Spleen (tissue), 11 donors: ENCODE measurements around the gene MUC20. TPM values are rescaled to one million over a fixed set of nuclear protein-coding genes. Genes with fewer than 3 reads are reported as not detected.
A peak's percentile ranks its signal among the peaks of the same experiment; 100 is the strongest.

Source experiments
- DNase-seq: peaks from one replicate; pipeline ENCODE4 v3.0.0-alpha.2; 2020
- H3K27ac ChIP-seq, 8 donors: fragments of 200-600 bp; sonication (generic) in 7 of 8; 1 replicate in 4 of 8; 2 replicates in 4 of 8; pipeline versions ENCODE4 v1.5.0 to v1.8.0; 2016 to 2021; ENCODE audit warnings: inconsistent platforms in 4 of 8, mild to moderate bottlenecking in 4 of 8, moderate library complexity in 1 of 8
- H3K27me3 ChIP-seq, 7 donors: fragments of 200-600 bp; sonication (generic) in 6 of 7; replicated peaks in 1 of 7; 1 replicate in 4 of 7; 2 replicates in 3 of 7; pipeline versions ENCODE4 v1.5.0 to v1.8.0; 2016 to 2021; ENCODE audit warnings: inconsistent platforms in 3 of 7, mild to moderate bottlenecking in 1 of 7
- H3K36me3 ChIP-seq, 6 donors: fragments of 200-600 bp; sonication (generic) in 5 of 6; 1 replicate in 4 of 6; 2 replicates in 2 of 6; pipeline versions ENCODE4 v1.5.0 to v1.8.0; 2016 to 2021; ENCODE audit warnings: inconsistent platforms in 2 of 6
- H3K4me1 ChIP-seq, 6 donors: fragments of 200-600 bp; sonication (generic) in 5 of 6; 1 replicate in 3 of 6; 2 replicates in 3 of 6; pipeline versions ENCODE4 v1.5.0 to v1.8.0; 2016 to 2021; ENCODE audit warnings: inconsistent platforms in 3 of 6
- H3K4me3 ChIP-seq, 8 donors: fragments of 200-600 bp; sonication (generic) in 7 of 8; 1 replicate in 4 of 8; 2 replicates in 4 of 8; pipeline versions ENCODE4 v1.5.0 to v1.8.0; 2016 to 2021; ENCODE audit warnings: inconsistent platforms in 4 of 8, mild to moderate bottlenecking in 4 of 8, moderate library complexity in 2 of 8
- H3K9me3 ChIP-seq, 8 donors: fragments of 200-600 bp; sonication (generic) in 7 of 8; 1 replicate in 4 of 8; 2 replicates in 4 of 8; pipeline versions ENCODE4 v1.5.0 to v1.8.0; 2016 to 2021; ENCODE audit warnings: inconsistent platforms in 4 of 8
- POLR2A ChIP-seq, 3 donors: fragments of 450-650 bp; IDR thresholded peaks; one replicate each; pipeline ENCODE4 v1.5.1; 2017; ENCODE audit warnings: antibody characterized with exemption in 3 of 3, mild to moderate bottlenecking in 1 of 3
- POLR2AphosphoS5 ChIP-seq, 3 donors: sonication (generic); formaldehyde crosslinking; IDR thresholded peaks; one replicate each; pipeline ENCODE4 v1.5.1; 2017; ENCODE audit warnings: antibody characterized with exemption in 3 of 3
- WGBS, 5 donors: extraction: QIAGEN DNeasy Blood & Tissue Kit in 3 of 5; methylation state at CpG; one replicate each; pipeline versions ENCODE4 v1.1.5 to v1.1.7; 2013 to 2018; 5-methylcytosine and 5-hydroxymethylcytosine counted together
- intact Hi-C: fragments of 100-400 bp; cut with DNase I; formaldehyde crosslinking; loops from one replicate; pipeline ENCODE4 v1.15.0; 2023; ENCODE audit warnings: low total_unique reads
- polyA plus RNA-seq, 3 donors: library from polyadenylated mRNA; stranded (reverse); fragments of 200-250 nt; gene quantifications; one replicate each; pipeline ENCODE4 v1.2.1, GENCODE V29; 2013
- total RNA-seq, 7 donors: library from RNA; depleted of rRNA in 3 of 7; stranded (reverse); fragments of >200 nt in 3 of 7; fragmentation: NEBNext Ultra II Directional in 4 of 7; extraction: Animal tissue kit (Norgen Biotek cat#: 25700) in 4 of 7; gene quantifications; one replicate each; pipeline versions ENCODE4 v1.1.0 to v1.2.1, GENCODE V29; 2016 to 2021
- TF ChIP-seq, protein P1 (sequence below), 11 experiments: fragments of 200-600 bp in 7 of 11; fragments of 450-650 bp in 4 of 11; sonication (generic) in 4 of 11; IDR thresholded peaks in 8 of 11; conservative IDR thresholded peaks in 3 of 11; 1 replicate in 7 of 11; 2 replicates in 4 of 11; pipeline versions ENCODE4 v1.4.0 to v1.8.0; 2016 to 2021; ENCODE audit warnings: antibody characterized with exemption in 11 of 11, inconsistent platforms in 4 of 11, mild to moderate bottlenecking in 1 of 11
- donor health status: healthy with polysubstance abuse.
- donor health status: DM: no; HTN: no; CAD: no; lungs with moderate emphysema.
- donor health status: DM: no; HTN: no; CAD: no.
- donor health status: Bipolar disorder and iron deficiency.
- donor health status: healthy.
- donor health status: DM: no; HTN: no; CAD: no.
- donor health status: DM: yes; HTN: yes; CAD: no.

The MUC20 gene
- total and polyA plus RNA-seq, 10 donors: 0.38 to 13.6 (median 3.2) TPM

DNA sequence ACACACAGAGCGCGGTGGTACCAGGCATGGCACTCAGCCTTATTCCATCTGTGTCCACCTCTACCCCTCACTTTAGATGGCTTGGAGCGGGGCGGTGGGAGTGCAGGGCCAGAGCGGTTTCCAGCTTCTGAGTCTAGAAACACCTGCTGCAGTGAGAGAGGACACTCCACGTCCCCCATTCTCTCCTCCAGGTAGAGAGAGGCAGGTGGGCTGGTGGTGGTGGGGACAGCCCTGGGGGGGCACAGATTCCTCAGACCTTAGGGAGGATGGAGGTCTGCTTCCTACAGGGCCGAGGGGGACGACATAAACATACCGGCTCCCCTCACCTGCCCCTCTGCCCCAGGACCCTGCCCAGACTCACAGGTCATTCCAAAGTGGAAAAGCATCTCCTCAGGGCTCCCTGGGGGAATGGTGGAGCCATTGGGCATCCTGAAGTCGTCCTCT lies 40.4 kb downstream of the MUC20 start:
- Histone ChIP-seq H3K27ac (no peak overlapping the region), H3K36me3 (no peaks in the 10 kb centered on the region), H3K9me3 (no peaks in the 10 kb centered on the region), H3K4me1 (peaks cover 0 to 33% (median 20%) of the 10 kb centered on the region in 6 donors), H3K27me3 (peaks cover 0 to 85% (median 23%) of the 10 kb centered on the region in 7 donors), H3K4me3 (no peak overlapping the region)
- intact Hi-C loops: no loop called here
- DNase-seq: peak; percentile 49
- 60 to 88% (median 77%) methylated on average over 3 to 10 of the region's 10 CpGs for WGBS, 5 donors
- TF ChIP-seq, protein P1, sequence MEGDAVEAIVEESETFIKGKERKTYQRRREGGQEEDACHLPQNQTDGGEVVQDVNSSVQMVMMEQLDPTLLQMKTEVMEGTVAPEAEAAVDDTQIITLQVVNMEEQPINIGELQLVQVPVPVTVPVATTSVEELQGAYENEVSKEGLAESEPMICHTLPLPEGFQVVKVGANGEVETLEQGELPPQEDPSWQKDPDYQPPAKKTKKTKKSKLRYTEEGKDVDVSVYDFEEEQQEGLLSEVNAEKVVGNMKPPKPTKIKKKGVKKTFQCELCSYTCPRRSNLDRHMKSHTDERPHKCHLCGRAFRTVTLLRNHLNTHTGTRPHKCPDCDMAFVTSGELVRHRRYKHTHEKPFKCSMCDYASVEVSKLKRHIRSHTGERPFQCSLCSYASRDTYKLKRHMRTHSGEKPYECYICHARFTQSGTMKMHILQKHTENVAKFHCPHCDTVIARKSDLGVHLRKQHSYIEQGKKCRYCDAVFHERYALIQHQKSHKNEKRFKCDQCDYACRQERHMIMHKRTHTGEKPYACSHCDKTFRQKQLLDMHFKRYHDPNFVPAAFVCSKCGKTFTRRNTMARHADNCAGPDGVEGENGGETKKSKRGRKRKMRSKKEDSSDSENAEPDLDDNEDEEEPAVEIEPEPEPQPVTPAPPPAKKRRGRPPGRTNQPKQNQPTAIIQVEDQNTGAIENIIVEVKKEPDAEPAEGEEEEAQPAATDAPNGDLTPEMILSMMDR (IDR thresholded peaks at IDR 0.05 in 8 of 11, conservative IDR thresholded peaks at IDR 0.05 in 3 of 11): no peak
- TF ChIP-seq POLR2A (IDR thresholded peaks at IDR 0.05): no peak
- TF ChIP-seq POLR2AphosphoS5 (IDR thresholded peaks at IDR 0.05): no peak

DNA sequence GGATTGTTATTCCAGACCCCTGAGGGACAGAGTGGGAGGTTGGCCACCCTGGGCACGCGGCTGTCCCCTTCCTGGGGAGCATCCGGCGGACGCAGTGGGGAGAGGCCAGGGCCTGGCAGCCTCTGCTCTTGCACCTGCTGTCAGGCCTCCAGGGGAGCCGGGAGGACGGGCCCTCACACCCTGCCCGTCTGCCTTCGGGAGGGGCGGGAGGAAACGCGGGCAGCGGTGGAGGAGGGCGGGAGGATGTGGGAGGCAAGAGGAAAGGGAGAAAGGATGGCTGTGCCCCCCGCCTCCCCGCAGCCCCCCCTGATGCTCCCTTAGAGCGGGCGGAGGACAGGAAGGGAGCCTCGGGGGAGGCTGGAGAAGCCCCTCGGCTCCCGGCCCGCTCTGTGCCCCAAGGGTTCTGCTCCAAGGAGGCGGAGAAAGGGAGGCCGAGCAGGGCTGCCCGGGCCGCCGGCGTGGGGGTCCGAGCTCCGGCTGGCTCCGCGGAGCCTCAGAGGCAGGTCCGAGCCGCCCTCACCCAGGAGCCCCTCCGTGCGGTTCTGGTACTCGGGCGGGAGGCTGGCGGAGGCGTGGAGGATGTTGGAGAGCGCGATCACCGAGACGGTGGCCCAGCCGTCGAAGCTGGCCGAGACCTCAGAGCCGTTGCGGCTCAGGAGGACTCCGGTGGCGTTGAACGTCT lies 40.9 kb downstream of the MUC20 start:
- Histone ChIP-seq H3K4me3 (peak overlapping the region in 1 of 8 donors; percentile 9), H3K36me3 (no peaks in the 10 kb centered on the region), H3K27me3 (peaks cover 0 to 80% (median 23%) of the 10 kb centered on the region in 7 donors), H3K9me3 (no peaks in the 10 kb centered on the region), H3K4me1 (peaks cover 0 to 29% (median 17%) of the 10 kb centered on the region in 6 donors), H3K27ac (no peak overlapping the region)
- intact Hi-C loops: no loop called here
- no peak for TF ChIP-seq POLR2AphosphoS5 (IDR thresholded peaks at IDR 0.05)
- TF ChIP-seq, protein P1 (IDR thresholded peaks at IDR 0.05 in 8 of 11, conservative IDR thresholded peaks at IDR 0.05 in 3 of 11): no peak
- TF ChIP-seq POLR2A (IDR thresholded peaks at IDR 0.05): no peak
- 7 to 19% (median 11%) methylated on average over 37 to 52 of the region's 52 CpGs for WGBS, 5 donors
- DNase-seq: peak; percentile 54

DNA sequence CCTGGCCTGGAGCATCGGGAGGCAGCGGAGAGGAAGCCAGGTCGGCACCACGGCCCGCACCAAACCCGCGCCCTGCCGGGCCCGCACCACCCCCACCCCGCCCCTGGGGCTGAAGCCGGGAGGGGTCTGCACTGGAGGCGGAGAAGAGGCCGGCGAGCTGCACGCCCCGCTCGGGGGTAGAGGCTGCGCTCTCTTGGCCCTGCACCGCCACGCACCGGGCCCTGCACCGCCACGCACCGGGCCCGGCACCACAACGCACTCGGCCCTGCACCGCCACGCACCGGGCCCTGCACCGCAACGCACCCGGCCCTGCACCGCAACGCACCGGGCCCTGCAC lies 41.4 kb downstream of the MUC20 start:
- Histone ChIP-seq H3K27ac (no peak overlapping the region), H3K36me3 (no peaks in the 10 kb centered on the region), H3K4me3 (peak overlapping the region in 1 of 8 donors; percentile 9), H3K9me3 (no peaks in the 10 kb centered on the region), H3K27me3 (peaks cover 0 to 75% (median 23%) of the 10 kb centered on the region in 7 donors), H3K4me1 (peaks cover 0 to 24% (median 13%) of the 10 kb centered on the region in 6 donors)
- 63 to 89% (median 73%) methylated on average over 5 to 36 of the region's 36 CpGs for WGBS, 5 donors
- DNase-seq: peak; percentile 53
- intact Hi-C loops: no loop called here
- TF ChIP-seq, protein P1 (IDR thresholded peaks at IDR 0.05 in 8 of 11, conservative IDR thresholded peaks at IDR 0.05 in 3 of 11): no peak
- TF ChIP-seq POLR2AphosphoS5 (IDR thresholded peaks at IDR 0.05) (no peak), POLR2A (IDR thresholded peaks at IDR 0.05) (no peak)

DNA sequence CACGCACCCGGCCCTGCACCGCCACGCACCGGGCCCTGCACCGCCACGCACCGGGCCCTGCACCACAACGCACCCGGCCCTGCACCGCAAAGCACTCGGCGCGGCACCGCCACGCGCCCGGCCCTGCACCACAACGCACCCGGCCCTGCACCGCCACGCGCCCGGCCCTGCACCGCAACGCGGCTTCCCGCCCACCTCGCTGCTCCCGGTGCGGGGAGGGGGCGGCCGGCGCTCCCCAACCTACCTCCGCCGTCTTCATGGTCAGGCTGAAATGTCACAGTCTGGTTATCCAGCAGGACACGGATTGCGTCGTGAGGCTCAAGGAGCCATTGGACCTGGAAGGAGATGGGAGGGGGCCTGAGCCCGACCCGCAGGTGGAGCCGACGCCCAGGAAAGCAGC lies 41.8 kb downstream of the MUC20 start:
- intact Hi-C loops: no loop called here
- H3K4me1 ChIP-seq: peaks cover 0 to 20% (median 10%) of the 10 kb centered on the region in 6 donors
- peak; percentile 49 for DNase-seq
- H3K27me3 ChIP-seq: peaks cover 0 to 71% (median 23%) of the 10 kb centered on the region in 7 donors
- WGBS, 5 donors: 81 to 96% (median 88%) methylated on average over 19 to 43 of the region's 43 CpGs
- no peaks in the 10 kb centered on the region for H3K9me3 ChIP-seq
- H3K4me3 ChIP-seq: no peak overlapping the region
- no peak overlapping the region for H3K27ac ChIP-seq
- no peak for TF ChIP-seq POLR2AphosphoS5 (IDR thresholded peaks at IDR 0.05)
- no peak for TF ChIP-seq POLR2A (IDR thresholded peaks at IDR 0.05)
- TF ChIP-seq, protein P1 (IDR thresholded peaks at IDR 0.05 in 8 of 11, conservative IDR thresholded peaks at IDR 0.05 in 3 of 11): no peak
- H3K36me3 ChIP-seq: no peaks in the 10 kb centered on the region
